GM10266 (cell line): Measurements from ENCODE around the gene PAPPA2.
"Not testable (repeated sequence)": the region's sequence is repeated elsewhere in the genome, so short reads cannot be mapped to it uniquely, and the experiment has no call there.

Source experiments
- DNase-seq: peaks from one replicate; pipeline ENCODE4 v3.0.0; 2012; ENCODE audit errors: extremely low spot score
- CTCF ChIP-seq: IDR thresholded peaks from 2 replicates; pipeline ENCODE4 v1.5.1; 2012; ENCODE audit warnings: mild to moderate bottlenecking, low read depth; ENCODE audit not compliant: control insufficient read depth, insufficient read depth; ENCODE audit errors: missing control alignments

Gene PAPPA2

GRCh38 chr1:176552999-176553398, 90.0 kb downstream of the PAPPA2 start:
- no peak for TF ChIP-seq CTCF
- no peak for DNase-seq

GRCh38 chr1:176556288-176556687, 93.3 kb downstream of the PAPPA2 start:
- DNase-seq, result no peak
- TF ChIP-seq CTCF, result no peak

DNA sequence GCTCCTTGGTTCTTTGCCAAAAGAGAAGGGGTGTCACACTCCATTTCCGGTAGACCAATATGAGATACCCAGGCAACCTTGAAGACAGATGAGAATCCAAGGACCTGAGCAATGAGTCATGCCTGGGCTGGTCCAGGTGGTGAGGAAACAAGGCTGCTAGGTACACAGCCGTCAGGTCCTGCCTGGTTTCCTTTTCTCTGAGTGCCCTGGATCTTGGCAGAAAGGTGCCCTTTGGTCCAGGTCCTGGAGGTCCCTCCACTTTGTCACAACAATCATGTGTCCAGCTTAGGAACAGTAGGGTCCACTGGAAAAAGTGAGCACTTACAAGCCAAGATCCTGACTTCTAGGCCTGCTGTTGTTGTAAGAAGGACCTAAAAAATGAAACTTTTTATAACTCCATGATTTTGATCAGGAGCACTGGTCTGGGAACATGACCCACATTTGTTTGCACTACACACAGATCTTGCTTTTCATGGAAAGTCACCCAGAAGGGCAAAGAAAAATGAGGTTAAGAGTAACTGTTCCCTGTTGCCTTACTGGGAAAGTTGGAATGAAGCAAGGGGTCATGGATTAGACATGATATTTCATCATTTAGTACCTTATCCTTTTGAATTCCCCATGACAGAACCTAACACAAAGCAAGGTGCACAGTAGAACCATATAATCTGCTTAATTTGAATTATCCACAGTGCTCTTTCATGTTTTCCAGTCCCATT, 94.7 kb downstream of the PAPPA2 start:
- TF ChIP-seq CTCF, result no peak
- no peak for DNase-seq

DNA sequence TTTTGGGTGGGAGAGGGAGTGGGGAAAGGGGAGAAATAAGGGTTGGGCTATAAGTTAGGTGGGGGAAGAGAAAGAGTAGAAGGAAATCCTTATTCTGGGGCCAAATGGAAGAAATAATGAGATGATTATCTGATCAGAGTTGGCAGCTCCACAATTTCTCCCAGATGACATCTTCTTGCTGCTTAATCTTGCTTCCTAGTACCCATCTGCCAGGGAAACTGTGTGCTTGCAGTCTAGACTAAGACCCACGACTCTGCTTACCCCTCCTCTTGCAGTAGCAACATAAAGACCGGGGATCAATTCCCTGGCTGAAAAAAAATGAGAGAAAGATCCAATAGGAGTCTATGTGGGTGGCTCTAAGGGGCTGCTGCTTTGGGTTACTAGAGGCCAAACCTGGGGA, 95.6 kb downstream of the PAPPA2 start:
- TF ChIP-seq CTCF, result no peak
- no peak for DNase-seq

DNA sequence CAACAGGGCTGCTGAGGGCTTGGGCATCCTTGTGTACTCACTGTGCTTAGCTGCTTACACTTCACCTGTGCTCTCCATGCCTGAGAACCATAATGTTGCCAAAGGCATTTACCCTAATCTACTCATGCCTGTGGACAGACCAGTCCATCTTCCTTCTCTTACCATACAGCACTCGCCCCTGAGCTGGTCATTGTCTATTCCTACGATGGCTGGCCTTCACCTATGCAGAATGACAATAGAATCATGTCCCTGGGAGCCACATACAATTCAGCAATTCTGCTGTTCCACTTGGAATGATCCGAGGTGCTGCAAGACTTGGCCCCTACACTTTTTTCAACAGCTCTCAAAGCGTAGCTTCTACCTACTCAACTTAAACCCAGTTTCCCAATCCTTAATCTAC, 96.5 kb downstream of the PAPPA2 start:
- no peak for TF ChIP-seq CTCF
- DNase-seq, result no peak

- TF ChIP-seq CTCF, result peak; percentile 74
- DNase-seq, result peak; percentile 53
These were observed 96.9 kb downstream of the PAPPA2 start for GRCh38 chr1:176559878-176560277.

GRCh38 chr1:176560681-176561080, 97.7 kb downstream of the PAPPA2 start:
- TF ChIP-seq CTCF, result no peak
- DNase-seq, result no peak

- DNase-seq, result not testable (repeated sequence)
These were observed 98.8 kb downstream of the PAPPA2 start for GRCh38 chr1:176561761-176562160.
